ENCODE results near the gene POU2F1. TPM values are rescaled to one million over a fixed set of nuclear protein-coding genes. Genes with fewer than 3 reads are reported as not detected.

POU2F1 gene
- total RNA-seq, 4 donors from 2014 or later = 3.8 to 7.3 (median 4.8) TPM

DNA sequence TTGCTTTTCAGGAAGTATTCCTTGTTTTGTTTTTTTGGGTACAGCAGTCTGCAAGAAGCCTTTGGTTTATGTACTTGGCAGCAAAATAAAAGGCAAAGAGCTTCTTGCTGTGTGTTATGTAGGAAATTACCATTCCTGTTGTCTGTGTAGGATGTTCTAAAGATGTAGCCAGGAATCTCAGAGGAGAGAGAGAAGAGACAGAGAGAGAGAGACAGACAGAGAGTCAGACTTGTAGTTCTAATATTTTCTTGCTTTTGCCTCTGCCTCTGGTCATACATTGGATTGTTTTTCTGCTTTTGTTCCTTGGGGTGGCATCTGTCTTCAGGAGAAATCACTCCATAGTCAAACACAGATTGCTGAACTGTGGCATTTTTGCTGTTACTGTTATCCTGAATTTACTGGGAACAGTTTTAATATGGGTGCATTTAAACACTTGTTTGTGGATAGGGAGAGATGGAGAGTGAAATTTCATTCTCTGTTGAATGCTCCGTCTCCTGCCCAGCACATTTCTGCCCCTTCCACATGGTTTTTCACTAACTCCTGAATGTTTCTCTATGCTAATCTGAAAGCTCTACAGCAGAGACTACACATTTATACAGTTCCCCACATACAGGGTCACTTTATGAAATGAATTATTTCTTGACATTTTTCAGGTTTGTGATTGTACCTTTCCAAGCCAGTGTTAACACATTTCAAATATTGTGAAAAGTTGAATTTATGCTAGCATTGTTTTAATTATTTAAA is 49.8 kb downstream of the POU2F1 start:
- intact Hi-C loops (cut with DNase I; ENCODE audit: low total_unique reads) = no loop called here
- no peak for DNase-seq
- H3K27ac ChIP-seq = no peak overlapping the region
- in situ Hi-C loops (cut with MboI; ENCODE audit: low sequenced_read_pairs in 4 of 4) = loop anchor here in 3 of 4 donors (25.0 kb wide), 1 partner anchor 267 kb away; no protein-coding TSS in a partner anchor
- no peaks in the 10 kb centered on the region for H3K9me3 ChIP-seq
- no peak overlapping the region for H3K4me3 ChIP-seq
- TF ChIP-seq, protein P1, sequence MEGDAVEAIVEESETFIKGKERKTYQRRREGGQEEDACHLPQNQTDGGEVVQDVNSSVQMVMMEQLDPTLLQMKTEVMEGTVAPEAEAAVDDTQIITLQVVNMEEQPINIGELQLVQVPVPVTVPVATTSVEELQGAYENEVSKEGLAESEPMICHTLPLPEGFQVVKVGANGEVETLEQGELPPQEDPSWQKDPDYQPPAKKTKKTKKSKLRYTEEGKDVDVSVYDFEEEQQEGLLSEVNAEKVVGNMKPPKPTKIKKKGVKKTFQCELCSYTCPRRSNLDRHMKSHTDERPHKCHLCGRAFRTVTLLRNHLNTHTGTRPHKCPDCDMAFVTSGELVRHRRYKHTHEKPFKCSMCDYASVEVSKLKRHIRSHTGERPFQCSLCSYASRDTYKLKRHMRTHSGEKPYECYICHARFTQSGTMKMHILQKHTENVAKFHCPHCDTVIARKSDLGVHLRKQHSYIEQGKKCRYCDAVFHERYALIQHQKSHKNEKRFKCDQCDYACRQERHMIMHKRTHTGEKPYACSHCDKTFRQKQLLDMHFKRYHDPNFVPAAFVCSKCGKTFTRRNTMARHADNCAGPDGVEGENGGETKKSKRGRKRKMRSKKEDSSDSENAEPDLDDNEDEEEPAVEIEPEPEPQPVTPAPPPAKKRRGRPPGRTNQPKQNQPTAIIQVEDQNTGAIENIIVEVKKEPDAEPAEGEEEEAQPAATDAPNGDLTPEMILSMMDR (IDR thresholded peaks at IDR 0.05 in 4 of 5, conservative IDR thresholded peaks at IDR 0.05 in 1 of 5) = no peak
- no peak for TF ChIP-seq POLR2A (IDR thresholded peaks at IDR 0.05)
- H3K4me1 ChIP-seq = peaks cover 49 to 68% of the 10 kb centered on the region in 2 donors
- H3K36me3 ChIP-seq = no peaks in the 10 kb centered on the region
- no peak for ATAC-seq
- H3K27me3 ChIP-seq = no peaks in the 10 kb centered on the region

DNA sequence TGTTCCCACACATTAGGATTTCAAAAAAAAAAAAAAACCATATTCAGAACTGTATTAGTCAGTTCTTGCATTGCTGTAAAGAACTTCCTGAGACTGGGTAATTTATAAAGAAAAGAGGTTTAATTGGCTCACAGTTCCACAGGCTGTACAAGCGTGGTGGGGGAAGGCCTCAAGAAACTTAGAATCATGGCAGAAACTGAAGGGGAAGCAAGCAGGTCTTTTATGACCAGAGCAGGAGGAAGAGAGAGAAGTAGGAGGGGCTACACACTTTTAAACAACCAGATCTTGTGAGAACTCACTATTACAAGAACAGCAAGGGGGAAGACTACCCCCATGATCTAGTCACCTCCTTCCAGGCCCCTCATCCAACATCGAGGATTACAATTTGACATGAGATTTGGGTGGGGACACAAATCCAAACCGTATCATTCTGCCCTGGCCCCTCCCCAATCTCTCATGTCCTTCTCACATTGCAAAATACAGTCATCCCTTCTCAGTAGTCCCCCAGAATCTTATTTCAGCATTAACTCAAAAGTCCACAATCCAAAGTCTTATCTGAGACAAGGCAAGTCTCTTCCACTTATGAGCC is 51.8 kb downstream of the POU2F1 start:
- ATAC-seq (no peak), DNase-seq (no peak)
- in situ Hi-C loops (cut with MboI; ENCODE audit: low sequenced_read_pairs in 4 of 4) = loop anchor here in 3 of 4 donors (25.0 kb wide), 1 partner anchor 265 kb away; no protein-coding TSS in a partner anchor
- Histone ChIP-seq H3K4me3 (no peak overlapping the region), H3K27me3 (no peaks in the 10 kb centered on the region), H3K4me1 (peaks cover 46 to 68% of the 10 kb centered on the region in 2 donors), H3K27ac (no peak overlapping the region), H3K9me3 (no peaks in the 10 kb centered on the region), H3K36me3 (no peaks in the 10 kb centered on the region)
- TF ChIP-seq, protein P1 (IDR thresholded peaks at IDR 0.05 in 4 of 5, conservative IDR thresholded peaks at IDR 0.05 in 1 of 5) = no peak
- no peak for TF ChIP-seq POLR2A (IDR thresholded peaks at IDR 0.05)
- intact Hi-C loops (cut with DNase I; ENCODE audit: low total_unique reads) = no loop called here

DNA sequence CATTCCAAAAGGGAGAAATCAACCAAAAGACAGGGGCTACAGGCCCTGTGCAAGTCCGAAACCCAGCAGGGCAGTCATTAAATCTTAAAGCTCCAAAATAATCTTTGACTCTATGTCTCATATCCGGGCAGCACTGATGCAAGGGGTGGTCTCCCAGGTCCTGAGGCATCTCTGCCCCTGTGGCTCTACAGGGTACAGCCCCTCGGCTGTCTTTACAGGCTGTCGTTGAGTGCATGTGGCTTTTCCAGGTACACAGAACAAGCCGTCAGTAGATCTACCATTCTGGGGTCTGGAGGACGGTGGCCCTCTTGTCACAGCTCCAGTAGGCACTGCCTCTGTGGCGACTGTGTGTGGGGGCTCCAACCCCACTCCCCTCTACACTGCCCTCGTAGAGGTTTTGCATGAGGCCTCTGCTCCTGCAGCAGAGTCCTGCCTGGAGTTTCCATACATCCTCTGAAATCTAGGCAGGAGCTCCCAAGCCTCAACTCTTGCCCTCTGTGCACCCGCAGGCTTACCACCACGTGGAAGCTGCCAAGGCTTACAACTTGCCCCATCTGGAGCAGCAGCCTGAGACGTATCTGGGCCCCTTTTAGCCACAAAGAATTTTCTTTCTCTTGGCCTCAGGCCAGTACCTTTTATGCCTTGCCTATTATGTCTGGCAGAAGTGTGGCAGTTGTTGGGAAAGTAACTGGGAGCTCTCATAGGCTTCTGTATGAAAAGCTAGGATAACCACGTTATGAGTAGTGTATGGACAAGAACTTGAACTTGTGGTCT is 52.5 kb downstream of the POU2F1 start:
- peaks cover 50 to 69% of the 10 kb centered on the region in 2 donors for H3K4me1 ChIP-seq
- H3K27ac ChIP-seq = no peak overlapping the region
- H3K27me3 ChIP-seq = no peaks in the 10 kb centered on the region
- ATAC-seq (no peak), DNase-seq (no peak)
- in situ Hi-C loops (cut with MboI; ENCODE audit: low sequenced_read_pairs in 4 of 4) = loop anchor here in 3 of 4 donors (25.0 kb wide), 1 partner anchor 264 kb away; no protein-coding TSS in a partner anchor
- no peaks in the 10 kb centered on the region for H3K9me3 ChIP-seq
- intact Hi-C loops (cut with DNase I; ENCODE audit: low total_unique reads) = no loop called here
- TF ChIP-seq, protein P1 (IDR thresholded peaks at IDR 0.05 in 4 of 5, conservative IDR thresholded peaks at IDR 0.05 in 1 of 5) = no peak
- no peak for TF ChIP-seq POLR2A (IDR thresholded peaks at IDR 0.05)
- H3K36me3 ChIP-seq = no peaks in the 10 kb centered on the region
- no peak overlapping the region for H3K4me3 ChIP-seq

DNA sequence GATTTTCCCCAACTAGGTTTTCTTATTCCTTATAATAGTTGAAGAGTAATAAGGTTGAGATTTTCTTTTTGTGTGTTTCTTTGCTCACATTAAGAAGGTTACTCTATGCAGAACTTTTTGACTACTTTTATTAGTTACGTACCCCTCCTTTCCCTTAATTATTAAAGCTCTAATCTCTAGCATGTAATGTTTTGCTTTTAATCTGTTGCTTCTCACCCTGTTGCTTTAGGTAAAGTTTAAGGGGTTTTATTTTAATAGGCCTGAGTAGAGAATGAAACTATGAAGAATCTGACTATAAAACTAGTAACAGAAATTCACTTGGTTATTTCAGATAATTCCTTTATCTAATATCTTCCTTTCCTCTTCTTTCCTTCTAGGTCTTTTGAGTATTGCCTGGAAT is 53.4 kb downstream of the POU2F1 start:
- no peak overlapping the region for H3K4me3 ChIP-seq
- no peak overlapping the region for H3K27ac ChIP-seq
- DNase-seq (no peak), ATAC-seq (no peak)
- H3K36me3 ChIP-seq = no peaks in the 10 kb centered on the region
- intact Hi-C loops (cut with DNase I; ENCODE audit: low total_unique reads) = no loop called here
- peaks cover 50 to 70% of the 10 kb centered on the region in 2 donors for H3K4me1 ChIP-seq
- H3K27me3 ChIP-seq = no peaks in the 10 kb centered on the region
- H3K9me3 ChIP-seq = no peaks in the 10 kb centered on the region
- in situ Hi-C loops (cut with MboI; ENCODE audit: low sequenced_read_pairs in 4 of 4) = loop anchor here in 3 of 4 donors (25.0 kb wide), 1 partner anchor 263 kb away; no protein-coding TSS in a partner anchor
- TF ChIP-seq POLR2A (IDR thresholded peaks at IDR 0.05) = no peak
- TF ChIP-seq, protein P1 (IDR thresholded peaks at IDR 0.05 in 4 of 5, conservative IDR thresholded peaks at IDR 0.05 in 1 of 5) = no peak
